Fibroblast of skin of back (primary cell): ENCODE results near the gene REPS2.

Experiments
- DNase-seq: peaks from one replicate; pipeline ENCODE4 v3.0.0-alpha.2; 2013

The REPS2 gene

GRCh38 chrX:17086317-17086716, 139.9 kb downstream of the REPS2 start:
- no peak for DNase-seq

GRCh38 chrX:17095161-17095560, 148.7 kb downstream of the REPS2 start:
- DNase-seq: no peak

- DNase-seq: no peak
Measured at GRCh38 chrX:17098516-17099247, 152.2 kb downstream of the REPS2 start.

GRCh38 chrX:17104433-17104832, 158.0 kb downstream of the REPS2 start:
- DNase-seq: no peak

GRCh38 chrX:17120816-17121215, 174.4 kb downstream of the REPS2 start:
- no peak for DNase-seq

GRCh38 chrX:17154001-17154400, 207.5 kb downstream of the REPS2 start:
- peak; percentile 71 for DNase-seq

- DNase-seq: no peak
Measured at GRCh38 chrX:17160975-17161374, 214.5 kb downstream of the REPS2 start.

GRCh38 chrX:17161991-17162390, 215.5 kb downstream of the REPS2 start:
- no peak for DNase-seq

- no peak for DNase-seq
Measured at GRCh38 chrX:17164079-17164478, 217.6 kb downstream of the REPS2 start.

GRCh38 chrX:17164941-17165340, 218.5 kb downstream of the REPS2 start:
- peak; percentile 95 for DNase-seq

- DNase-seq: no peak
Measured at GRCh38 chrX:17167915-17168314, 221.5 kb downstream of the REPS2 start.

- DNase-seq: no peak
Measured at GRCh38 chrX:17170973-17171372, 224.5 kb downstream of the REPS2 start.

- no peak for DNase-seq
Measured at GRCh38 chrX:17174671-17175070, 228.2 kb downstream of the REPS2 start.

- no peak for DNase-seq
Measured at GRCh38 chrX:17182317-17182716, 235.9 kb downstream of the REPS2 start.

GRCh38 chrX:17183566-17183965, 237.1 kb downstream of the REPS2 start:
- DNase-seq: no peak

- DNase-seq: peak; percentile 67
Measured at GRCh38 chrX:17185431-17185830, 239.0 kb downstream of the REPS2 start.

GRCh38 chrX:17187136-17187756, 240.8 kb downstream of the REPS2 start:
- DNase-seq: no peak

- peak; percentile 30 for DNase-seq
Measured at GRCh38 chrX:17192106-17192505, 245.6 kb downstream of the REPS2 start.
